Measurements from ENCODE around the gene SUCO.
"Not testable (repeated sequence)": the region's sequence is repeated elsewhere in the genome, so short reads cannot be mapped to it uniquely, and the experiment has no call there.

Gene SUCO

GRCh38 chr1:172532700-172533512 lies at the start of gene SUCO:
Gene SUCO, plus strand, starts transcription at chr1:172533150. Its CDS starts 286 bp downstream, at chr1:172533436.
- peak; percentile 100 for DNase-seq

- DNase-seq = no peak
Observed at GRCh38 chr1:172483448-172483847, 49.5 kb upstream of the SUCO start.

GRCh38 chr1:172484252-172484651 lies 48.7 kb upstream of the SUCO start:
- DNase-seq = no peak

GRCh38 chr1:172485626-172486025 lies 47.3 kb upstream of the SUCO start:
- no peak for DNase-seq

- DNase-seq = no peak
Observed at GRCh38 chr1:172486805-172487454, 46.0 kb upstream of the SUCO start.

- DNase-seq = peak; percentile 15
Observed at GRCh38 chr1:172487550-172487949, 45.4 kb upstream of the SUCO start.

- no peak for DNase-seq
Observed at GRCh38 chr1:172488393-172488792, 44.6 kb upstream of the SUCO start.

GRCh38 chr1:172489847-172490246 lies 43.1 kb upstream of the SUCO start:
- DNase-seq = no peak

- no peak for DNase-seq
Observed at GRCh38 chr1:172492421-172492820, 40.5 kb upstream of the SUCO start.

- DNase-seq = no peak
Observed at GRCh38 chr1:172494166-172494565, 38.8 kb upstream of the SUCO start.

- DNase-seq = not testable (repeated sequence)
Observed at GRCh38 chr1:172496127-172496526, 36.8 kb upstream of the SUCO start.

- DNase-seq = no peak
Observed at GRCh38 chr1:172496678-172497077, 36.3 kb upstream of the SUCO start.

- no peak for DNase-seq
Observed at GRCh38 chr1:172497230-172497629, 35.7 kb upstream of the SUCO start.

- DNase-seq = no peak
Observed at GRCh38 chr1:172498857-172499256, 34.1 kb upstream of the SUCO start.

- peak; percentile 13 for DNase-seq
Observed at GRCh38 chr1:172499636-172500141, 33.3 kb upstream of the SUCO start.

- no peak for DNase-seq
Observed at GRCh38 chr1:172500207-172500606, 32.7 kb upstream of the SUCO start.

- no peak for DNase-seq
Observed at GRCh38 chr1:172507741-172508140, 25.2 kb upstream of the SUCO start.

- no peak for DNase-seq
Observed at GRCh38 chr1:172510479-172510878, 22.5 kb upstream of the SUCO start.

- no peak for DNase-seq
Observed at GRCh38 chr1:172512591-172512990, 20.4 kb upstream of the SUCO start.

GRCh38 chr1:172513479-172513878 lies 19.5 kb upstream of the SUCO start:
- no peak for DNase-seq

- DNase-seq = no peak
Observed at GRCh38 chr1:172514108-172514507, 18.8 kb upstream of the SUCO start.

GRCh38 chr1:172515436-172515835 lies 17.5 kb upstream of the SUCO start:
- no peak for DNase-seq

- DNase-seq = no peak
Observed at GRCh38 chr1:172515927-172516326, 17.0 kb upstream of the SUCO start.

GRCh38 chr1:172517081-172517480 lies 15.9 kb upstream of the SUCO start:
- DNase-seq = no peak
